HepG2 (cell line): ENCODE data around the gene IRF7. TPM values are rescaled to one million over a fixed set of nuclear protein-coding genes. Genes with fewer than 3 reads are reported as not detected.

Experiments used
- AHR ChIP-seq: IDR thresholded peaks from 2 replicates; pipeline ENCODE4 v1.6.1; 2018; ENCODE audit warnings: missing genetic modification reagents, missing compliant biosample characterization
- ARNT ChIP-seq: fragments of 450-650 bp; IDR thresholded peaks from 2 replicates; pipeline ENCODE4 v1.6.1; 2017
- ATF7-NPFF ChIP-seq: sonication (generic); formaldehyde crosslinking; IDR thresholded peaks from 2 replicates; pipeline ENCODE4 v1.8.1; 2023; ENCODE audit warnings: mild to moderate bottlenecking, low read depth, missing genetic modification reagents, moderate library complexity
- CCAR2 ChIP-seq: fragments of 200-400 bp; formaldehyde crosslinking; optimal IDR thresholded peaks from 2 replicates; pipeline ENCODE3; 2018; ENCODE audit warnings: low read depth, mild to moderate bottlenecking, low read length, moderate library complexity
- ESRRA ChIP-seq: sonication (generic); formaldehyde crosslinking; IDR thresholded peaks from 2 replicates; pipeline ENCODE4 v1.5.1; 2020; ENCODE audit warnings: mild to moderate bottlenecking, low read depth, missing genetic modification reagents
- GMEB1 ChIP-seq: sonication (generic); formaldehyde crosslinking; IDR thresholded peaks from 2 replicates; pipeline ENCODE4 v1.5.1; 2020; ENCODE audit warnings: missing genetic modification reagents, mild to moderate bottlenecking, borderline replicate concordance
- KAT2B ChIP-seq: fragments of 150-350 bp; IDR thresholded peaks from 2 replicates; pipeline ENCODE4 v1.6.1; 2014; ENCODE audit warnings: low read depth, low read length, borderline replicate concordance
- KLF12 ChIP-seq: sonication (generic); formaldehyde crosslinking; IDR thresholded peaks from 2 replicates; pipeline ENCODE4 v1.4.0; 2020; ENCODE audit warnings: missing genetic modification reagents, borderline replicate concordance
- MAFF ChIP-seq: IDR thresholded peaks from 2 replicates; pipeline ENCODE4 v1.6.1; 2011; ENCODE audit warnings: low read depth, low read length, improper control_type of control experiment
- MXD3 ChIP-seq: IDR thresholded peaks from 2 replicates; pipeline ENCODE4 v1.6.1; 2016; ENCODE audit warnings: mild to moderate bottlenecking, missing biosample characterization, missing genetic modification reagents
- ONECUT2 ChIP-seq: sonication (generic); formaldehyde crosslinking; IDR thresholded peaks from 2 replicates; pipeline ENCODE4 v1.4.0; 2020; ENCODE audit warnings: missing genetic modification reagents
- PRDM10 ChIP-seq: sonication (generic); formaldehyde crosslinking; IDR thresholded peaks from 2 replicates; pipeline ENCODE4 v1.4.0; 2020; ENCODE audit warnings: low read depth, missing genetic modification reagents
- SALL1 ChIP-seq: sonication (generic); formaldehyde crosslinking; IDR thresholded peaks from 2 replicates; pipeline ENCODE4 v1.8.0; 2022; ENCODE audit warnings: mild to moderate bottlenecking, missing genetic modification reagents
- SMAD9 ChIP-seq: sonication (generic); formaldehyde crosslinking; IDR thresholded peaks from 2 replicates; pipeline ENCODE4 v1.5.1; 2020; ENCODE audit warnings: mild to moderate bottlenecking, missing genetic modification reagents
- ZBTB20 ChIP-seq: sonication (generic); formaldehyde crosslinking; IDR thresholded peaks from 2 replicates; pipeline ENCODE4 v1.8.1; 2023; ENCODE audit warnings: missing genetic modification reagents, low read depth, mild to moderate bottlenecking, borderline replicate concordance
- ZBTB3 ChIP-seq: sonication (generic); formaldehyde crosslinking; IDR thresholded peaks from 2 replicates; pipeline ENCODE4 v1.4.0; 2020; ENCODE audit warnings: low read depth, mild to moderate bottlenecking, moderate library complexity, missing genetic modification reagents, borderline replicate concordance
- ZBTB7A ChIP-seq: sonication (generic); formaldehyde crosslinking; IDR thresholded peaks from 2 replicates; pipeline ENCODE4 v1.8.0; 2022; ENCODE audit warnings: mild to moderate bottlenecking, missing genetic modification reagents
- ZIK1 ChIP-seq: sonication (generic); formaldehyde crosslinking; IDR thresholded peaks from 2 replicates; pipeline ENCODE4 v1.5.0; 2020; ENCODE audit warnings: mild to moderate bottlenecking, low read depth, missing genetic modification reagents, borderline replicate concordance
- ZNF138 ChIP-seq: sonication (generic); formaldehyde crosslinking; IDR thresholded peaks from 2 replicates; pipeline ENCODE4 v1.5.0; 2020; ENCODE audit warnings: mild to moderate bottlenecking, low read depth, missing genetic modification reagents
- ZNF30 ChIP-seq: sonication (generic); formaldehyde crosslinking; IDR thresholded peaks from 2 replicates; pipeline ENCODE4 v1.5.0; 2020; ENCODE audit warnings: mild to moderate bottlenecking, missing genetic modification reagents
- ZNF350 ChIP-seq: sonication (generic); formaldehyde crosslinking; IDR thresholded peaks from 2 replicates; pipeline ENCODE4 v1.4.0; 2020; ENCODE audit warnings: mild to moderate bottlenecking, low read depth, missing genetic modification reagents, borderline replicate concordance
- ZNF441 ChIP-seq: sonication (generic); formaldehyde crosslinking; IDR thresholded peaks from 2 replicates; pipeline ENCODE4 v1.7.0; 2021; ENCODE audit warnings: missing genetic modification reagents, borderline replicate concordance
- ZNF564 ChIP-seq: sonication (generic); formaldehyde crosslinking; IDR thresholded peaks from 2 replicates; pipeline ENCODE4 v1.8.1; 2023; ENCODE audit warnings: mild to moderate bottlenecking, missing genetic modification reagents
- ZNF761 ChIP-seq: sonication (generic); formaldehyde crosslinking; conservative IDR thresholded peaks from 2 replicates; pipeline ENCODE4 v1.4.0; 2020; ENCODE audit warnings: mild to moderate bottlenecking, missing genetic modification reagents
- polyA plus RNA-seq, 8 experiments: library from polyadenylated mRNA; depleted of rRNA in 3 of 8; stranded (reverse) in 7 of 8; unstranded in 1 of 8; fragments of >200 nt; fragmentation: Illumina TruSeq in 4 of 8; extraction: Trizol in 4 of 8; gene quantifications; 2 replicates each; pipeline versions ENCODE4 v1.2.1 to v1.2.3, GENCODE V29; 2011 to 2016; ENCODE audit warnings: low read depth in 4 of 8, missing spikeins in 1 of 8, mixed read lengths in 1 of 8; ENCODE audit not compliant: insufficient read depth in 1 of 8
- total RNA-seq, 5 experiments: library from RNA; depleted of rRNA; stranded (reverse); fragments of >200 nt; fragmentation: Illumina TruSeq; extraction: Trizol; gene quantifications; 2 replicates each; pipeline ENCODE4 v1.2.3, GENCODE V29; 2016; ENCODE audit warnings: low read depth in 1 of 5

Gene IRF7
- total and polyA plus RNA-seq, 2 of the 13 experiments (the other 11 are each of a cell fraction or from before 2014, with no cell fraction given), result not detected

- TF ChIP-seq GMEB1 (CRISPR knock-in tag) (no peak), AHR (no peak), ZIK1 (CRISPR knock-in tag) (0 out of 2 replicates have a peak, but pooled peaks have one; percentile 2), KAT2B (no peak), KLF12 (CRISPR knock-in tag) (no peak), ZNF350 (CRISPR knock-in tag) (no peak), ZNF441 (CRISPR knock-in tag) (no peak), ESRRA (peak; percentile 11; the same call in 1 of the 2 replicates), ZNF138 (CRISPR knock-in tag) (0 out of 2 replicates have a peak, but pooled peaks have one; percentile 41), ONECUT2 (no peak), MXD3 (CRISPR knock-in tag) (no peak), ZNF761 (CRISPR knock-in tag) (0 out of 2 replicates have a peak, but pooled peaks have one; percentile 7), CCAR2 (no peak), SALL1 (CRISPR knock-in tag) (0 out of 2 replicates have a peak, but pooled peaks have one; percentile 25), ZNF564 (CRISPR knock-in tag) (peak; percentile 38), ZBTB7A (peak; percentile 40; the same call in 1 of the 2 replicates), SMAD9 (CRISPR knock-in tag) (no peak), ZNF30 (CRISPR knock-in tag) (no peak), ZBTB3 (CRISPR knock-in tag) (no peak), ATF7-NPFF (CRISPR knock-in tag) (no peak), PRDM10 (CRISPR knock-in tag) (peak; percentile 51; the same call in 1 of the 2 replicates), MAFF (no peak), ZBTB20 (CRISPR knock-in tag) (no peak), ARNT (no peak)
Measured at GRCh38 chr11:567629-568292, 48.0 kb downstream of the IRF7 start (continued).
